Neuron (in vitro differentiated cells): Measurements from ENCODE around the gene AGA.

ENCODE experiments used
- H2AFZ ChIP-seq: one replicate; pipeline ENCODE4 v1.6.1; 2013; ENCODE audit warnings: low read depth, mild to moderate bottlenecking, inconsistent platforms, low read length, moderate library complexity
- H3K27me3 ChIP-seq: one replicate; pipeline ENCODE4 v1.6.1; 2013; ENCODE audit warnings: low read length; ENCODE audit not compliant: insufficient read depth
- H3K36me3 ChIP-seq: one replicate; pipeline ENCODE4 v1.6.1; 2013; ENCODE audit warnings: low read length; ENCODE audit not compliant: insufficient read depth
- H3K4me1 ChIP-seq: one replicate; pipeline ENCODE4 v1.6.1; 2013; ENCODE audit warnings: low read length; ENCODE audit not compliant: insufficient read depth
- H3K4me3 ChIP-seq: 2 replicates; pipeline ENCODE4 v1.5.1; 2013; ENCODE audit warnings: mild to moderate bottlenecking, low read length, moderate library complexity
- H3K9me3 ChIP-seq: one replicate; pipeline ENCODE4 v1.6.1; 2013; ENCODE audit warnings: low read length

Gene AGA

GRCh38 chr4:177400030-177400429, 42.2 kb downstream of the AGA start:
- peaks cover under 1% of the 10 kb centered on the region for H3K4me1 ChIP-seq
- no peaks in the 10 kb centered on the region for H3K27me3 ChIP-seq
- no peak overlapping the region for H2AFZ ChIP-seq
- no peak overlapping the region for H3K4me3 ChIP-seq
- H3K9me3 ChIP-seq, result no peaks in the 10 kb centered on the region
- no peaks in the 10 kb centered on the region for H3K36me3 ChIP-seq

- Histone ChIP-seq H3K9me3 (no peaks in the 10 kb centered on the region), H3K36me3 (no peaks in the 10 kb centered on the region), H3K4me3 (no peak overlapping the region), H2AFZ (no peak overlapping the region), H3K4me1 (no peaks in the 10 kb centered on the region), H3K27me3 (no peaks in the 10 kb centered on the region)
These were observed 45.9 kb downstream of the AGA start for GRCh38 chr4:177396352-177396751.

GRCh38 chr4:177393236-177393635, 49.0 kb downstream of the AGA start:
- no peak overlapping the region for H2AFZ ChIP-seq
- no peaks in the 10 kb centered on the region for H3K27me3 ChIP-seq
- no peaks in the 10 kb centered on the region for H3K4me1 ChIP-seq
- H3K36me3 ChIP-seq, result no peaks in the 10 kb centered on the region
- no peaks in the 10 kb centered on the region for H3K9me3 ChIP-seq
- H3K4me3 ChIP-seq, result no peak overlapping the region

- Histone ChIP-seq H3K27me3 (no peaks in the 10 kb centered on the region), H3K36me3 (no peaks in the 10 kb centered on the region), H3K4me3 (no peak overlapping the region)
These were observed 50.3 kb downstream of the AGA start for GRCh38 chr4:177391953-177392352.

GRCh38 chr4:177391287-177391686, 51.0 kb downstream of the AGA start:
- Histone ChIP-seq H3K9me3 (no peaks in the 10 kb centered on the region), H3K4me1 (no peaks in the 10 kb centered on the region), H3K27me3 (no peaks in the 10 kb centered on the region), H3K4me3 (no peak overlapping the region), H2AFZ (no peak overlapping the region), H3K36me3 (no peaks in the 10 kb centered on the region)

More at GRCh38 chr4:177391953-177392352, 50.3 kb downstream of the AGA start:
- H2AFZ ChIP-seq, result no peak overlapping the region
- H3K4me1 ChIP-seq, result no peaks in the 10 kb centered on the region
- no peaks in the 10 kb centered on the region for H3K9me3 ChIP-seq

GRCh38 chr4:177386278-177386815, 55.9 kb downstream of the AGA start:
- Histone ChIP-seq H3K4me3 (no peak overlapping the region), H3K9me3 (no peaks in the 10 kb centered on the region), H3K27me3 (no peaks in the 10 kb centered on the region), H3K36me3 (no peaks in the 10 kb centered on the region), H2AFZ (no peak overlapping the region), H3K4me1 (no peaks in the 10 kb centered on the region)

GRCh38 chr4:177385576-177386277, 56.5 kb downstream of the AGA start:
- no peaks in the 10 kb centered on the region for H3K4me1 ChIP-seq
- H2AFZ ChIP-seq, result no peak overlapping the region
- H3K9me3 ChIP-seq, result peaks cover 2% of the 10 kb centered on the region
- no peak overlapping the region for H3K4me3 ChIP-seq
- no peaks in the 10 kb centered on the region for H3K27me3 ChIP-seq
- no peaks in the 10 kb centered on the region for H3K36me3 ChIP-seq

GRCh38 chr4:177384856-177385397, 57.3 kb downstream of the AGA start:
- H3K4me3 ChIP-seq, result no peak overlapping the region
- no peaks in the 10 kb centered on the region for H3K27me3 ChIP-seq
- peaks cover 3% of the 10 kb centered on the region for H3K9me3 ChIP-seq
- H3K4me1 ChIP-seq, result no peaks in the 10 kb centered on the region
- H3K36me3 ChIP-seq, result no peaks in the 10 kb centered on the region
- no peak overlapping the region for H2AFZ ChIP-seq

- Histone ChIP-seq H3K4me3 (no peak overlapping the region), H3K36me3 (no peaks in the 10 kb centered on the region), H3K9me3 (peaks cover 3% of the 10 kb centered on the region), H2AFZ (no peak overlapping the region), H3K27me3 (no peaks in the 10 kb centered on the region), H3K4me1 (no peaks in the 10 kb centered on the region)
These were observed 60.4 kb downstream of the AGA start for GRCh38 chr4:177381762-177382310.
